EH (cell line): Measurements from ENCODE around the gene PDZD11.
"Not testable (repeated sequence)": the region's sequence is repeated elsewhere in the genome, so short reads cannot be mapped to it uniquely, and the experiment has no call there.

Experiments
- DNase-seq: peaks from one replicate; pipeline ENCODE4 v3.0.0-alpha.2; 2015; ENCODE audit warnings: low read depth

Gene PDZD11, protein sequence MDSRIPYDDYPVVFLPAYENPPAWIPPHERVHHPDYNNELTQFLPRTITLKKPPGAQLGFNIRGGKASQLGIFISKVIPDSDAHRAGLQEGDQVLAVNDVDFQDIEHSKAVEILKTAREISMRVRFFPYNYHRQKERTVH

DNA sequence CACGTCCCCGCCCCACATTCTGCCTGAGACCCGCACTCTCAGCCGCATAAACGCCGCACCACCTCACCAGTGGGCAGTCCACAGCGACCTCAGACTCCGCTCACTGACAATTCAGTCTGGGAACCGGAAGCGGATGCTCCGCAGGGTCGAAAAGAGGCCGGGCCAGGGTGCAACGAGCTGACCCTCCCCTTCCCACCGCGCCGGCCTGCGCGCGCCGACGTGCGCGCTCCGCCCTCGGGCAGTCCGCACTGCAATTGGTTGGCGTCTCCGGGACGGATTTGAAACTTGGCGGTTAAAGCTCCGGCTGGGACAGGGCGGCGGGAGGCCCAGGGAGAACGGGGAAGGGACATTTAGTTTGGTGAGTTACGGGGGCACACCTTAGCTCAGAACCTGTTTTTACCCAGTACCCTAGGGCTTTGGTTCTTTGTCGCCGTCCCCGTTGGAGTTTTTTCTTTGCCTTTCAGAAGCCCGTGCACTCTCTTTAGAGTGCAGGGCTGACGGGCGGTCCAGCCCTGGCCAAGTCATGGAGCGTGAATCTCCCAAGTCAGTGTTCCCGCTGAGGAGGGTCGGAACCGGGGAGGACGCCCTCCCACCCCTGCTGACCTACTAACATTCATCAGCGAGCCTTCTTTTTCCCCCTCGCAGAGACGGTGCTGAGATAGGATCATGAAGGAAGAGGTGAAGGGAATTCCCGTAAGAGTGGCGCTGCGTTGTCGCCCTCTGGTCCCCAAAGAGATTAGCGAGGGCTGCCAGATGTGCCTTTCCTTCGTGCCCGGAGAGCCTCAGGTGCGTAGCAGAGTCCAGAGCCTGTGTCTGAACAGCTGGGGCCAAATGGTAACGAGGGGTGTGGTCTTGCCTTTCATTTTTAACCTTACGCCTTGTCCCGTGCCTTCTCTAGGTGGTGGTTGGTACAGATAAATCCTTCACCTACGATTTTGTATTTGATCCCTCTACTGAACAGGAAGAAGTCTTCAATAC is at the start of gene PDZD11, which contains the start of gene KIF4A:
Gene PDZD11, minus strand, starts transcription at position 135 of the 978 bp plus-strand sequence. CDS start 586 bp downstream, outside the sequence.
Gene KIF4A, plus strand, starts transcription at position 312 of the 978 bp plus-strand sequence. Its CDS starts 355 bp downstream, at position 667.
- peak; percentile 86 for DNase-seq

DNA sequence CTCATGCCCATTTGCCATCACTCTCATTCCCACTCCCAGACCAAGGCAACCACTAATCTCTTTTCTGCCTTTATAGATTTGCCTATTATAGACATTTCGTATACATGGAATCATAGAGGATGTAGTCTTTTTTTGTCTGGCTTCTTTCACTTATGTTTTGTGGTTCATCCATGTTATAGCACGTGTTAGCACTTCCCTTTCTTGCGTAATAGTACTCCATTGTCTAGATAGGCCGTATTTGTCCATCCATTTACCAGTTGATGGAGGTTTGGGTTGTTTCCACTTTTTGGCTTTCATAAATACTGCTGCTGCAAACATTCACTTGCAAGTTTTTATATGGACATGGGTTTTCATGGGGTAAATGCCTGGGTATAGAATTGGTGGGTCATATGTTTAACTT is 48.6 kb upstream of the PDZD11 start:
- no peak for DNase-seq

DNA sequence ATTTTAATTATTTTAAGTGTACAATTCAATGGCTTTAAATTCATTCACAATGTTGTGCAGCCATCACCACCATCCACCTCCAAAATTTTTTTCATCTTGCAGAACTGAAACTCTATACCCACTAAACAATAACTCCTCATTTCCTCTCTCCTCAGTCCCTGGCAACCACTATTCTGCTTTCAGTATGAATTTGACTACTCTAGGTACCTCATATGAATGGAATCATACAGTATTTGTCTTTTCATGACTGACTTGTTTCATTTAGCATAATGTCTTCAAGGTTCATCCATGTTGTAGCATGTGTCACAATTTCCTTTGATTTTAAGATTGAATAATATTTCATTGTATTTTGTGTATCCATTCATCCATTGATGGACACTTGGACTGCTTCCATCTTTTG is 47.0 kb upstream of the PDZD11 start:
- DNase-seq = no peak

DNA sequence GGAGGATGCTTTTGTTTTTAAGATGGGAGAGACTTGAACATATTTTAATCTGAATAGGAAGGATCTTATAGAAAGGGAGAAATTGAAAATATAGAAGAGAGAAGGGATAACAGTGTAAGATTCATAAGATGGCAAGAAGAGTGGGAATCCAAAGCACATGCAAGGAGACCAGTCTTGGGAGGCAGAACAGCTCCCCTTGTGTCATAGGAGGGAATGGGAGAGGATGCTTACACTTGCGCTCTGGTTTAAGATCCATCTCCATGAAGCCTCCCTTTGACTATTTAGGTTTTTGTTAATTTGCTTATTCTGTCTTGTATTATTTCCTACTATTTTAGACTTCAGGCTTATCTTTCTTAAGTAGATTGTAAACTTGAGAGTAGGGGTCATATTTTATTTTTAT is 42.9 kb upstream of the PDZD11 start:
- no peak for DNase-seq

DNA sequence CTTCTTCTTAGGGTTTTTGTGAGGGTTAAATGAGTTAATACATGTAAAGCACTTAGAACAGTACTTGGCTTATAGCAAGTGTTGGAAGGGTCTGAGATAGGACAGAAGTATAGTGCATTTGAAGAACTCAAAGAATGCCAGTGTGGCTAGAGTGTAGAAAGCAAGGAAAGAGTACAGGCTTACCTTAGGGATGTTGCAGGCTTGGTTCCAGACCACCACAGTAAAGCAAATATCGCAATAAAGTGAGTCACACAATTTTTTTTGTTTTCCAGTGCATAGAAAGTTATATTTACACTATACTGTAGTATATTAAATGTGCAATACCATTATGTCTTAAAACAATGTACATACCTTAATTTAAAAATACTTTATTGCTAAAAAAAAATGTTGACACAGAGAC is 41.4 kb upstream of the PDZD11 start:
- DNase-seq = no peak

DNA sequence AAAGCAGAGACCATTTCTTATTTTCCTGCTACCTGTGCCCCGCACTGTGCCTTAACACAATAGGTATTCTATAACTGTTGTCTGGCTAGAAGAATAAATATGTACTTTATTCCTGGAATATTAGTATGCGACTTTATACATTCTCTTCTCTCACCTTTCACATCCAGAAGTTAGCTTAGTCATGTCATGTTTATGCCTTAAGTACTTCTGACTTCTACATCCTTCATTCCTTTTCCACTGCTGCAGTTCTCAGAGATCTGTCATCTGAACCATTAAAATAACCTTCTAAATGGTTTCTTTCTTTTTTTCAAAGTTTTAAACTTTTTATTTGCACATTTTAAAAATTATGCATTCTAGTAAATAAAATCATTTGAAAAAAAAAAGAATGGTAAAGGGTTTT is 34.6 kb upstream of the PDZD11 start:
- peak; percentile 11 for DNase-seq

DNA sequence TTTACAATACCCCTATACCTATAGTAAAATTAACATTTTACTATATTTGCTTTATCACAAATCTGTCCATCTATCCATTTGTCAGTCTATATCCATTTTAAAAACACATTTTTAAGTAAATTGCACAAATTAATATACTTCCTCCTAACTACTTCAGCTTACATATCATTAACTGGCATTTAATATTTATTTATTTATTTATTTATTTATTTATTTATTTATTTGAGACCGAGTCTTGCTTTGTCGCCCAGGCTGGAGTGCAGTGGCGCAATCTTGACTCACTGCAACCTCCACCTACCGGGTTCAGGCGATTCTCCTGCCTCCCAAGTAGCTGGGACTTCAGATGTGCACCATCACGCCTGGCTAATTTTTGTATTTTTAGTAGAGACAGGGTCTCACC is 33.9 kb upstream of the PDZD11 start:
- DNase-seq = not testable (repeated sequence)

DNA sequence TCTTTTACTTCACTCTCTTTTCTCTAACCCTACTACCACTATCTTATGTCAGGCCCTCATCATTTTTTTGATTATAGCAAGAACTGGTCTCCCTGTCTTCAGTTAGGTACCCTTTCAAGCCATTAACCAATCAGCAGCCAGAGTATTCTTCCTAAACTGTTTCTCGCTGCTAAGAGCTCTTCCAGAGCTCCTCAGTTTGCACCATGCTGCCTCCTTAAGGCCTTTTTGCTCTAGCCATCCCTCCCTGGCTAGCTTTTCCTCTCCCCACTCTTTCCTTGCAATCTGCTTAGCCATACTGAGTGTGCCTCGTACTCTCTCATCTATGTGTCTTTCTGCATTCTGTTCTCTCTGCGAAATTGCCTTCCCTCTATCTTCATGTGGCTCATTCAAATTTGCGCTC is 33.1 kb upstream of the PDZD11 start:
- DNase-seq = no peak

DNA sequence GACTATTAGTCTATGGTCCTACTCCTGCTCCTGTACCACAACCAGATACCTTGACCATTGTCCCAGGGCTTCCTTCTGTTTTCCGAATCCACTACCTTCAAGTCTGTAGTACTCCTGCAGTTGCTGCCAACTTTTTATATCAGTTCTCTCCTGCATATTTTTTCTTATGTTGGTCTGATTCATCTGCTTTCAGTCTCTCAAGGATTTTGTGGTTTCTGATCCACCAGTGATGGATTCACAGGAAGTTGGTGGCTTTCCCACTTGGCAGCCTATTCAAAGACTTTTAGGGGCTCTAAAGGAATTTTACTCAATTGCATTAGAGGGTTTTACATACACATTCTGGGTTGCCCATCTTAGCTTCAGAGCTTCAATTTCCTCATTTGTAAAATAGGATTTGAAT is 23.8 kb upstream of the PDZD11 start:
- DNase-seq = peak; percentile 66

DNA sequence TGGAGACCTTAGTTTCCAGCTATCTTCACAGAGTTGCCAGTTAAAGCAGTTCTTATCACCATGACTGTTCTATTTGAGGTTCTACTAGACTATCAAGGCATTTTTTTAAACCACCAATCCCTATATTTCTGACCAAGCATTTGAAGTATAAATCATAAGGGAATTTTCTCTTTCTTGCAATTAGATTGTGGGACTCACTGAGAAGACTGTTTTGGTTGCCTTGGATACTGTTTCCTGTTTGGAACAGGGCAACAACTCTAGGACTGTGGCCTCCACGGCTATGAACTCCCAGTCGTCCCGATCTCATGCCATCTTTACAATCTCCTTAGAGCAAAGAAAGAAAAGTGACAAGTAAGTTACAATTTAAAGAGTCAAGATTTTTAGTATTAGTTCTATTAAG is 12.0 kb upstream of the PDZD11 start:
- DNase-seq = peak; percentile 55

DNA sequence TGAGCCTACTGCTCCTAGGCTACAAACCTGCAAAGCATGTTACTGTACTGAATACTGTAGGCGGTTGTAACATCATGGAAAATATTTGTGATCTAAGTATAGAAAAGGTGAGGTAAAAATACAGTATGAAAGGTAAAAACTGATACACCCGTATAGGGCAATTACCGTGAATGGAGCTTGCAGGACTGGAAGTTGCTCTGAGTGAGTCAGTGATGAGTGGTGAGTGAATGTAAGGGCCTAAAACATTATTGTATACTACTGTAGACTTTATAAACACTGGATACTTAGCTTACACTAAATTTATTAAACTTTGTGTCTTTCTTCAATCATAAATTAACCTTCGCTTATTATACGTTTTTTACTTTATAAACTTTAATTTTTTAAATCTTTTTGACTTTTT is 3.9 kb upstream of the PDZD11 start:
- DNase-seq = peak; percentile 8

DNA sequence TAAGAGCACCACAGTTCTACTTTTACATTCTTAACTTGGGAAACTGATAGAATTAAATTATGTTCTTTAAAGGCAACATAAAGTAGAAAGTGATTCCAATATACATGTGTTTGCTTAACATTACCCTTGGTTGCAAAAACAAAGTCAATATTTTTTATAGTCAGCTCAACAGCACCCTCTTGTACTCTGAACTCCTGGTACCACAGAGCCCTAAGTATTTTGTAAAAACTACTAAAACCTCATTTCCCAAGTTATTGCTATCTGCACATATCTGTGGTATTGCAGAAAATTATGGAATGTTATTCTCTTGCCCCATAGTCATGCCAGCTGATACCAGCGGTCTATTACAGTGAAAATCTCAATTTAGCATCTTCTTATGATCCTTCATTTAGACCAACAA is 3.1 kb upstream of the PDZD11 start:
- peak; percentile 18 for DNase-seq

DNA sequence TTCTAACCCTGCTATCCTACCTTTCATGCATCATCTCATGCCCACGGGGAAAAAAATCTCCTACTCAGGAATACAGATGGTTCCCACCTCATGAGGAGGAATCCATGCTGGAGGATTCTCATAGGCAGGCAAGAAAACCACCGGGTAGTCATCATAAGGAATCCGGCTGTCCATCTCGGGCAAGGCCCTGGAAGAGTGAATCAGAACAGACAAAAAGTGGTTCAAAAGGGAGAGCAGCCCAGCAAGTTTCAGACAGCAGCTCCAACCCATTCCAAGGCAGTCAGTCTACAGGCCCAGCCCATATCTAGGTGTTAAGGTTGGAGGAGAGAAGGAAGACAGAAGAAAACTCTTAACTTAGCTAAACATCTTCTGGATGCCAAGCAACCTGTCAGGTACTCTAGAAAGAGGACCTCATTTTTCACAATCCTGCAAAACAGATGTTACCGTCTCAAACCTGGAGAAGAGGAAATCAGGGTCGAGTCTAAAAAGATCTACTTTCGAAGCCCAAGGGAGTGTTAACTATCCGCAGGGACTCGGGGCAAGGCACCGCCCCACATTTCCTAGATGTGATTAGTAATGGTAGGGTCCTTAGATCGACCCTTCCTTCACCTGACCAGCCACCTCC is 447 bp downstream of the PDZD11 start:
- DNase-seq = peak; percentile 27

DNA sequence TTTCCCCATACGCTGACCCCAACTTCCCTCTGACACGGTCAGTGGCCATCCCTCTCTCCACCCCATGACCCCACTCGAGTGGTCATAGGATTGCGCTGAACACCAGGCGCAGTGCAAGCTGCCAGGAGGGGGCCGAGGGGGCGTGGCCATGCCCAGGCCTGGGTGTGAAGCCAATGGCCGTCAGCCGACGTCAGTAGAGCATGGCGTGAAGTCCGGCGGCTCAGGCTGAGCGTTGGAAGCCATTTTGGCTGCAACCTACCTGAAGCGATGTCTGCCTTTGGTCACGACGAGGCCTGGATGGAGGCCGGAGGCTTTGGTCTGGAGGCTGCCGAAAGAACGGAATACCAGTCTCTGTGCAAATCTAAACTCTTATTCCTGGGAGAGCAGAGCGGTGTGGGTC is 7.8 kb downstream of the PDZD11 start, which contains the start of gene RAB41:
Gene RAB41, plus strand, starts transcription at position 222 of the 400 bp plus-strand sequence. Its CDS starts 46 bp downstream, at position 268.
- no peak for DNase-seq

DNA sequence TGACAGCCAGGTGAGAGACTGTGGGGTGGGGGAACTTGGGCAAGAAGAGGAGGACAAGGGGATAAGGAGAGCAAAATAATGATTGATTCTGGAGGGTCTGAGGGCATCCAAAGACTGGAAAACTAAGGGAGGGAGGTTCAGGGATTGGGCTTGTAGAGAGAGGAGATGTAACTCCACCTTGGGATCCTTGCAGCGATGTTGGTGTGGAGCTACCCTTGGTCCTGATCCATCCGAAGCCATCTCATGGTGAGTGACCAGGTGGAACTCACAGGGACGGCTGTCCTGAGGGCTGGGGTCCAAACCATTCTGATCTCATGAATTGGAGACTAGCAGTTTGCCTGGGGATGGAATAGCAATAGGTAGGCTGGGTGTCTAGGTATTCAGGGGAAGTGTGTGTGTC is 9.2 kb downstream of the PDZD11 start:
- DNase-seq = no peak

DNA sequence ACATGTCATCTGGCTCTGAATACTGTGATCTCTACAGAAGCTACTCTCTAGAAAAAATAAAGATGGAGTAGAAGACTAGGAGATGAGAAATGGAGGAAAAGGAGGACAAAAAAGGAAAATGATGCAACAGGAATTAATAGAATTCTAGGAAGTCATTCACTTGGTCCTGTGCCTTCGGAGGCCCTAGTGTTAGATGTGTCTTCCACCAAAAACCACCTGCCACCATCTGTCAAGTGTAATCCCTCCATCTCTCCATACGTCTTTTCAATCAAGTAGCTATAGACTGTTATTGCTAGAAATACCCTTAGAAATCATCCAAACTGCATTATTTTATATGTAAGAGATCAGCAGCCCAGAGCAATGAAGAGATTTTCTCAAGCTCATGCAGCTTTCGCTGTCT is 10.6 kb downstream of the PDZD11 start:
- no peak for DNase-seq

DNA sequence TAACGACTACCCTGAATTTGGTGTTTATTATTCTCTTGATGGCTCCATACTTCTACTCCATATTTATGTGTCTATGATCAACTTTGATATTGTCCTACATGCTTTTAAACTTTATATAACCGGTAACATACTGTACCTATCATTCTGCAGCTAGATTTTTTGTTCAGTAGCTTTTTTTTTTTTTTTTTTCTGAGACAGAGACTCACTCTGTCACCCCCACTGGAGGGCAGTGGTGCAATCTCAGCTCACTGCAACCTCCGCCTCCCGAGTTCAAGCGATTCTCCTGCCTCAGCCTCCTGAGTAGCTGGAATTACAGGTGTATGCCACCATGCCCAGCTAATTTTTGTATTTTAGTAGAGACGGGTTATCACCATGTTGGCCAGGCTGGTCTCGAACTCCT is 15.7 kb downstream of the PDZD11 start:
- DNase-seq = not testable (repeated sequence)

DNA sequence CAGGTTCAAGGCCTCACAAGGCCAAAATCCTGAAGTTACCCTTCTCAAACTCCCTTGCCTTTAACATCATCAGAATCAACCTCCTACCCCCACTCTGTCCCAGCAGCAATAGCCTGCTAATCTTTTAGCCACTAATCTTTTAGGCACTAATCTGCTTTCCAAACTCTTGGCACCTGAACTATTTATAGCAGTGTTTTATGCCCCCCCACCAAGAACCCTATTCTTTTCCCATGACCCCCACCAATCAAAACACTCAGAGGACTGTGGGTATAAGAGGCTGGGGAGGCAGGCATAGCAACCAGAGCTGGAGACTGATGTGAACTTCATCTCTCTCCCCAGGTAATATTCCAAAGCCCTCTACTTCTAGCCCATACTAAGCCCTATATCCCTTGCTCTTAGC is 21.7 kb downstream of the PDZD11 start, which contains the start of gene ARR3:
Gene ARR3, plus strand, starts transcription at position 301 of the 400 bp plus-strand sequence. CDS start 1,052 bp downstream, outside the sequence.
- no peak for DNase-seq

DNA sequence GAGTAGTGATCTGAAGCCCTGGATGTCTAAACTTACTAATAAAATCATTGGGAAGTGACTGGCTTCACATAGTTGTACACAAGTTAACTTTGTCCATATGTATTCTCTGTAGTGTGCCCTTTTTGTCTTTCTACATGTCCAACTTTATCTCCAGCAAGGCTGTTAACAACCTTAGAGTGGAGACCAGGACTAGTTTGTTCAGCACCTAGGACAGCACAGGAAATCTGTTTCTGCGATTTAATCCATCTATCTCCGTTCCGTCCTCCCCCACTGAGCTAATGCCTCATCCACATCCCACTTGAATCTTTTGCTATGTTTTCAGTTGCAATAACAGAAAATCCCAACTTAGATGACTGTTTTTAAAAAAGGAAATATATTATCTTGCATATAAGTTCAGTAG is 24.9 kb downstream of the PDZD11 start:
- DNase-seq = peak; percentile 2

DNA sequence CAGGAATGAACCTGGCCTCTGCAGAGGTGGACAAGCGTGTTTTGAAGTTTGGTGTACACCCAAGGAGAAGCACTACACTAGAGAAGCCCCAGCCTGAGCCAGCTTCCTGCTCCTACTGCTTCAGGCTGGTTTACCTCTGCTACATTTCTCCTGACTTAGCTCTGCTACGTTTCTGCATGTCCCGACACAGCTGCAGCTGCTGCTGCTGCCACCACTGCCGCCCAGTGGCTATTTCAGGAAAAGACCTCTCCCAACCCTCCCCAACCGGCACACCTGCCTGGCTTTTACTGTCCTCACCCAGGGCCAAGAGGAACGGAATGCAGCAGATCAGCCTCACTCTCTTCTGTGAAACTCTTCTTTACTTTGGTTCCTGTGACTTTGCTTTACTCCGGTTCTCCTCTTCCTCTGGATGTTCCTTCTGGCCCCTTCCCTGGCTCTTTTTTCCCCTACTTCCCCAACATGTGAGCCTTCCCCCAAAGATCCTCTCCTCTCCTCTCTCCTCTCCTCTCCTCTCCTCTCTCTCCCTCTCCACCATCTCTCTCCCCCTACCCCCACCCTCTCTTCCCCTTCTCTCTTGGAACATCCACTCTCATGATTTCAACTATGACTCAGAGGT is 26.7 kb downstream of the PDZD11 start:
- DNase-seq = peak; percentile 31

DNA sequence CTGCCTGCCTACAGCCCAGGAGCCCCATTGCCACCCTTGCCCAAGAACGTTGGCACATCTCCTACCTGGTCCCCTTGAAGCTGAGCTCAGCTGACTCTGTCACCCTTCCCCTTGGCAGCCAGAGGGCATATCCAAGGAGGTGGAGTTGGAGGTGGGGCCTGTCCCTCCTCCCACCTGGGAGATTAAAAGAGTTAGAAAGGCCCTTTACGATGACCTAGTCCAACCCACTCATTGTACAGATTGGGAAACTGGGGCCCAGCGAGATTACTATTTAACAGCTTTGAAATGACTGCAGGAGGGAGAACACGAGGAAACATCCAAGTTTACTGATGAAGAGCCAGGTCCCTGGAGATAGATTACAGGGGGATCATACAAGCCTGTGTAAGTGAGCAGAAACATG is 29.6 kb downstream of the PDZD11 start, which contains the start of gene P2RY4:
Gene P2RY4, minus strand, starts transcription at position 101 of the 400 bp plus-strand sequence. CDS start 580 bp downstream, outside the sequence.
- DNase-seq = no peak
